HL-60 (cell line): ENCODE results near the gene ENTHD1.

ENCODE experiments used
- TF ChIP-seq, protein P1 (sequence below): IDR thresholded peaks from one replicate; pipeline ENCODE4 v1.5.1; 2011; ENCODE audit warnings: low read length, control low read depth, inconsistent platforms; ENCODE audit not compliant: insufficient read depth
- TF ChIP-seq, protein P2 (sequence below): IDR thresholded peaks from 2 replicates; pipeline ENCODE4 v1.6.1; 2012; ENCODE audit warnings: low read depth; ENCODE audit not compliant: insufficient replicate concordance

DNA sequence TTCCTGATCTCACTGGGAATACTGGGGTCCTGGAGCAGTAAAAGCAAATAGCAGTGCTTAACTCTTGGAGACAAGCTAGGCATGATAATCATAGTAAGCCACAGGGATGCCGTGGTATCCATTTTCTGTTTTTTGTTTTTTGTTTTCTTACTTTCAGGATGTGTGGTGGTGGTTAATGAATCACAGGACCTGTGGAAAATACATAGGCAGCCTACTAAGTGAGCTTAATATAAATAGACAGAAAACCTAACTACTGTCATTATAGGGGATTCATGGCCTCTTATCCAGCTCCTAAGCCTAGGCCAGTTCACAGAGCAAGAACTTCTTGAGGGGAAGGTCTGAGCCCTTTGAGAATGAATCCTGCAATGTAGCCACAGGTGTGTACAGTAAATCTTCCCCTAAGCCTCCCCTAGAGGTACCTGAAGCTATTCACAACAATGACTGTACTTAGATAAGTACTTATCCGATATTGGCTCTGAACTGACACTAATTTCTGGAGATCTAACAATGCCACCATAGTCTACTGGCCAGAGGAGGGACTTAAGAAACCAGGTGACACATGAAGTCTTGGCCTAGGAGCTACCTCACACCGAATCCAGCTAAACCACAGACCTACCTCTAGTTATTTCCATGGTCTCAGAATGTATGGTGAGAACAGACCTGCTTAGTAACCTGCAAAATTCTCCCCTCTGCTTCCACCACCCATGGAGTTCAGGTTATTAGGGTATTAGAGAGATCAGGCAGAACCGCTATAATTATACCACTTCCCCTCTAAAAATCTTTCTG lies 83.6 kb downstream of the ENTHD1 start:
- TF ChIP-seq, protein P1, sequence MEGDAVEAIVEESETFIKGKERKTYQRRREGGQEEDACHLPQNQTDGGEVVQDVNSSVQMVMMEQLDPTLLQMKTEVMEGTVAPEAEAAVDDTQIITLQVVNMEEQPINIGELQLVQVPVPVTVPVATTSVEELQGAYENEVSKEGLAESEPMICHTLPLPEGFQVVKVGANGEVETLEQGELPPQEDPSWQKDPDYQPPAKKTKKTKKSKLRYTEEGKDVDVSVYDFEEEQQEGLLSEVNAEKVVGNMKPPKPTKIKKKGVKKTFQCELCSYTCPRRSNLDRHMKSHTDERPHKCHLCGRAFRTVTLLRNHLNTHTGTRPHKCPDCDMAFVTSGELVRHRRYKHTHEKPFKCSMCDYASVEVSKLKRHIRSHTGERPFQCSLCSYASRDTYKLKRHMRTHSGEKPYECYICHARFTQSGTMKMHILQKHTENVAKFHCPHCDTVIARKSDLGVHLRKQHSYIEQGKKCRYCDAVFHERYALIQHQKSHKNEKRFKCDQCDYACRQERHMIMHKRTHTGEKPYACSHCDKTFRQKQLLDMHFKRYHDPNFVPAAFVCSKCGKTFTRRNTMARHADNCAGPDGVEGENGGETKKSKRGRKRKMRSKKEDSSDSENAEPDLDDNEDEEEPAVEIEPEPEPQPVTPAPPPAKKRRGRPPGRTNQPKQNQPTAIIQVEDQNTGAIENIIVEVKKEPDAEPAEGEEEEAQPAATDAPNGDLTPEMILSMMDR = no peak
- TF ChIP-seq, protein P2, sequence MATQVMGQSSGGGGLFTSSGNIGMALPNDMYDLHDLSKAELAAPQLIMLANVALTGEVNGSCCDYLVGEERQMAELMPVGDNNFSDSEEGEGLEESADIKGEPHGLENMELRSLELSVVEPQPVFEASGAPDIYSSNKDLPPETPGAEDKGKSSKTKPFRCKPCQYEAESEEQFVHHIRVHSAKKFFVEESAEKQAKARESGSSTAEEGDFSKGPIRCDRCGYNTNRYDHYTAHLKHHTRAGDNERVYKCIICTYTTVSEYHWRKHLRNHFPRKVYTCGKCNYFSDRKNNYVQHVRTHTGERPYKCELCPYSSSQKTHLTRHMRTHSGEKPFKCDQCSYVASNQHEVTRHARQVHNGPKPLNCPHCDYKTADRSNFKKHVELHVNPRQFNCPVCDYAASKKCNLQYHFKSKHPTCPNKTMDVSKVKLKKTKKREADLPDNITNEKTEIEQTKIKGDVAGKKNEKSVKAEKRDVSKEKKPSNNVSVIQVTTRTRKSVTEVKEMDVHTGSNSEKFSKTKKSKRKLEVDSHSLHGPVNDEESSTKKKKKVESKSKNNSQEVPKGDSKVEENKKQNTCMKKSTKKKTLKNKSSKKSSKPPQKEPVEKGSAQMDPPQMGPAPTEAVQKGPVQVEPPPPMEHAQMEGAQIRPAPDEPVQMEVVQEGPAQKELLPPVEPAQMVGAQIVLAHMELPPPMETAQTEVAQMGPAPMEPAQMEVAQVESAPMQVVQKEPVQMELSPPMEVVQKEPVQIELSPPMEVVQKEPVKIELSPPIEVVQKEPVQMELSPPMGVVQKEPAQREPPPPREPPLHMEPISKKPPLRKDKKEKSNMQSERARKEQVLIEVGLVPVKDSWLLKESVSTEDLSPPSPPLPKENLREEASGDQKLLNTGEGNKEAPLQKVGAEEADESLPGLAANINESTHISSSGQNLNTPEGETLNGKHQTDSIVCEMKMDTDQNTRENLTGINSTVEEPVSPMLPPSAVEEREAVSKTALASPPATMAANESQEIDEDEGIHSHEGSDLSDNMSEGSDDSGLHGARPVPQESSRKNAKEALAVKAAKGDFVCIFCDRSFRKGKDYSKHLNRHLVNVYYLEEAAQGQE = no peak
